Testis (tissue), 2 donors: ENCODE results near the gene TMCC3.

Experiments used
- CTCF ChIP-seq, 3 experiments: fragments of 450-650 bp in 2 of 3; fragments of 200-600 bp in 1 of 3; sonication (generic) in 1 of 3; IDR thresholded peaks; one replicate each; pipeline ENCODE4 v1.5.1; 2016 to 2019; ENCODE audit warnings: antibody characterized with exemption in 3 of 3, mild to moderate bottlenecking in 2 of 3, moderate library complexity in 1 of 3
- POLR2A ChIP-seq: fragments of 450-650 bp; IDR thresholded peaks from one replicate; pipeline ENCODE4 v1.6.1; 2017; ENCODE audit warnings: antibody characterized with exemption, mild to moderate bottlenecking, moderate library complexity

- no peak for TF ChIP-seq CTCF (IDR thresholded peaks at IDR 0.05)
- TF ChIP-seq POLR2A: no peak
Measured at GRCh38 chr12:94589591-94590001, 60.8 kb downstream of the TMCC3 start.
